Mesendoderm (in vitro differentiated cells): ENCODE results near the gene PKD1.

Experiments used
- DNase-seq: peaks from one replicate; pipeline ENCODE4 v3.0.0; 2013
- H2AK5ac ChIP-seq: 2 replicates; pipeline ENCODE4 v1.6.1; 2013; ENCODE audit warnings: low read length, inconsistent platforms
- H2BK120ac ChIP-seq: 2 replicates; pipeline ENCODE4 v1.6.1; 2013; ENCODE audit warnings: low read depth, mild to moderate bottlenecking, low read length, moderate library complexity, mixed read lengths
- H2BK15ac ChIP-seq: replicated peaks from 2 replicates; pipeline ENCODE4 v1.6.1; 2013; ENCODE audit warnings: low read depth, mild to moderate bottlenecking, moderate library complexity
- H2BK5ac ChIP-seq: 2 replicates; pipeline ENCODE4 v1.6.1; 2013; ENCODE audit warnings: low read length, inconsistent platforms
- H3K18ac ChIP-seq: 2 replicates; pipeline ENCODE4 v1.6.1; 2013; ENCODE audit warnings: mild to moderate bottlenecking, low read length, mixed read lengths
- H3K23ac ChIP-seq: one replicate; pipeline ENCODE4 v1.6.1; 2013; ENCODE audit warnings: low read length
- H3K27ac ChIP-seq: 2 replicates; pipeline ENCODE4 v1.5.1; 2013; ENCODE audit warnings: low read depth, mild to moderate bottlenecking, inconsistent platforms, low read length, moderate library complexity
- H3K27me3 ChIP-seq: 2 replicates; pipeline ENCODE4 v1.6.1; 2013; ENCODE audit warnings: low read length, control low read depth, mild to moderate bottlenecking, inconsistent platforms; ENCODE audit not compliant: insufficient read depth, poor library complexity
- H3K36me3 ChIP-seq: 2 replicates; pipeline ENCODE4 v1.6.1; 2013; ENCODE audit warnings: low read length, inconsistent platforms; ENCODE audit not compliant: control insufficient read depth, insufficient read depth
- H3K4ac ChIP-seq: one replicate; pipeline ENCODE4 v1.6.1; 2013; ENCODE audit warnings: low read depth, mild to moderate bottlenecking, low read length, moderate library complexity
- H3K4me1 ChIP-seq: 2 replicates; pipeline ENCODE4 v1.6.1; 2013; ENCODE audit warnings: low read depth, low read length, inconsistent platforms; ENCODE audit not compliant: control insufficient read depth
- H3K4me2 ChIP-seq: 2 replicates; pipeline ENCODE4 v1.6.1; 2013; ENCODE audit warnings: low read length
- H3K4me3 ChIP-seq: 2 replicates; pipeline ENCODE4 v1.5.1; 2013; ENCODE audit warnings: mild to moderate bottlenecking, low read length
- H3K56ac ChIP-seq: one replicate; pipeline ENCODE4 v1.6.1; 2013; ENCODE audit warnings: low read length
- H3K79me1 ChIP-seq: 2 replicates; pipeline ENCODE4 v1.6.1; 2013; ENCODE audit warnings: low read length, inconsistent platforms
- H3K79me2 ChIP-seq: 2 replicates; pipeline ENCODE4 v1.6.1; 2013; ENCODE audit warnings: mild to moderate bottlenecking, low read length; ENCODE audit not compliant: control insufficient read depth, insufficient read depth
- H3K9ac ChIP-seq: 2 replicates; pipeline ENCODE4 v1.6.1; 2013; ENCODE audit warnings: low read length, inconsistent platforms
- H4K5ac ChIP-seq: one replicate; pipeline ENCODE4 v1.6.1; 2013; ENCODE audit warnings: low read length
- H4K8ac ChIP-seq: one replicate; pipeline ENCODE4 v1.6.1; 2013; ENCODE audit warnings: low read depth, mild to moderate bottlenecking, control low read depth, low read length, moderate library complexity
- WGBS: extraction: QIAGEN DNeasy Blood & Tissue Kit; methylation state at CpG from one replicate; pipeline ENCODE4 v1.1.7; 2013; ENCODE audit warnings: low lambda C conversion rate, missing lambda C conversion rate; ENCODE audit not compliant: insufficient coverage; ENCODE audit errors: extremely low coverage; 5-methylcytosine and 5-hydroxymethylcytosine counted together

The PKD1 gene

DNA sequence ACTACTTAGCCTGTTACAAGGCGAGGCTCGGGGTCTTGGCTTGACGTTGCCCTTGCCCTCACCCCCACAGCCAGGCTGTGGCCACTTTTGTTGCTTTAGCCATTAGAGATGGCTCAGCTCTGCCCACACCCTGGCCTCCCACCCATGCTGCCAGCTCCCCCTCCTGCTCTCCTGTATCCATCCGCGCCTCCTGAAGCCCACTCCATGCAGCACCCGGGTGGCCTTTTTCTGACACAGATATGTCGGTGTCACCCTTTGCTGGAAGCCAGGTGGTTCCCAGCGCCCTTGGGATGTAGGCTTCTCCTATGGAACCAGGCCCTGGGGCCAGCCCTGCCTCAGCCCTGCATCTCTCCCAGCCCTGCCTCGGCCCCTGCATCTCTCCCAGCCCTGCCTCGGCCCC is 78.3 kb downstream of the PKD1 start:
- H3K9ac ChIP-seq = no peak overlapping the region
- H3K4me3 ChIP-seq = no peak overlapping the region
- no peak for DNase-seq
- no peak overlapping the region for H3K56ac ChIP-seq
- no peak overlapping the region for H4K5ac ChIP-seq
- H3K18ac ChIP-seq = no peak overlapping the region
- H3K79me2 ChIP-seq = no peaks in the 10 kb centered on the region
- no peaks in the 10 kb centered on the region for H3K4me1 ChIP-seq
- no peak overlapping the region for H3K23ac ChIP-seq
- H2BK5ac ChIP-seq = no peak overlapping the region
- no peaks in the 10 kb centered on the region for H3K27me3 ChIP-seq
- H2AK5ac ChIP-seq = no peak overlapping the region
- no CpG with 5 or more reads among the region's 10 CpGs for WGBS
- no peak overlapping the region for H2BK120ac ChIP-seq
- H2BK15ac ChIP-seq = no peak overlapping the region
- H3K36me3 ChIP-seq = peaks cover 4% of the 10 kb centered on the region
- H3K27ac ChIP-seq = no peak overlapping the region
- no peak overlapping the region for H3K4ac ChIP-seq
- no peak overlapping the region for H3K4me2 ChIP-seq
- no peaks in the 10 kb centered on the region for H3K79me1 ChIP-seq
- no peak overlapping the region for H4K8ac ChIP-seq

DNA sequence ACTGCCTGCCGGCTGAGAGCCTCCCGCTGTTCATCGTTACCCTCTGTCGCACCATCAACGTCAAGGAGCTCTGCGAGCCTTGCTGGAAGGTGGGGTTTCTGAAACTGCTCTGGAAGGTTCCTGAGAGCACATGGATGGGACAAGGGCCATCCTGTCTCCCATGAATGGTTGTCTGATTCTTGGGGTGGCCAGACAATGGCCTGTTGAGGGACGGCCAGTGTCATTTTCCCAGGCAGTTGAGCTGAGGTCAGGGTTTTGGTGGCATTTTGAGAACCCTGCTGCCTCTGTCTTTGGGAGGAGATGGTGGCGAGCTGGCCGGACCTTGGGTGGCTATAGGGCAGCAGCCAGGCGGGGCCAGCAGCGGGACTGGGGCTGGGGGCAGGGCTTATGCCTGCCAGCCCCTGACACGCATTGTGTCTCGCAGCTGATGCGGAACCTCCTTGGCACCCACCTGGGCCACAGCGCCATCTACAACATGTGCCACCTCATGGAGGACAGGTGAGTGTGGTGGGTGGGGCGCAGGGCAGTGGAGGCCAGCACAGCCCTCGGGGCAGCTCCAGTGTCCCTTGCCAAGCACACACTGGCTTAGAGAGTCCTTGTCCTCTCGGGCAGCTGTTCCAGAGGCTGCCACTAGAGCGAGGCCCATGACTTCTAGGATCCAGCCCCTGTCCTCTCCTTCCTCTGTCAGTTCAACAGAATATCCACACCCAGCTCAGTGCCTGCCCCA is 78.9 kb downstream of the PKD1 start:
- Histone ChIP-seq H3K27me3 (no peaks in the 10 kb centered on the region), H3K4me1 (no peaks in the 10 kb centered on the region), H2BK15ac (no peak overlapping the region), H4K5ac (no peak overlapping the region), H3K79me2 (no peaks in the 10 kb centered on the region), H2BK120ac (no peak overlapping the region), H4K8ac (no peak overlapping the region), H3K4me3 (no peak overlapping the region), H2AK5ac (no peak overlapping the region), H3K79me1 (no peaks in the 10 kb centered on the region), H3K27ac (no peak overlapping the region), H3K18ac (no peak overlapping the region), H3K36me3 (peaks cover 4% of the 10 kb centered on the region), H3K4ac (no peak overlapping the region), H3K56ac (no peak overlapping the region), H2BK5ac (no peak overlapping the region), H3K4me2 (no peak overlapping the region), H3K9ac (no peak overlapping the region), H3K23ac (no peak overlapping the region)
- peak; percentile 38 for DNase-seq
- WGBS = no CpG with 5 or more reads among the region's 19 CpGs

DNA sequence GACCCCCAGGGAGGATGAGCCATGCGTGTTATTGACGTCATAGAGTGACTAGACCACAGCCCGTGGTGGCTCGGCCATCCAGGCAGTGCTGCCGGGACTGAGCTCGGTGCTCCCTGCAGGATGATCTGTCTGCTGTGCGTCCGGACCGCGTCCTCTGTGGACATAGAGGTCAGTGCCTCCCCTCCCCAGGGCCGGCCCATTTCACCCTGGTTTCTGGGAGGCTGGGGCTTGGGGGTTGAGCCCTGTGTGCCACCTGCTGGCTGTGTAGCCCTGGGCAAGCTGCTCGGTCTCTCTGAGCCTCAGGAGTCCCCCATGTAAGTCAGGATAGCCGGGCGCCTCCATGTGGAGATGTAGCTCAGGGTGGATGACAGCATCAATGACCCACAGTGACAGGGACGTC is 79.6 kb downstream of the PKD1 start:
- H3K18ac ChIP-seq = no peak overlapping the region
- no peak overlapping the region for H3K27ac ChIP-seq
- no peaks in the 10 kb centered on the region for H3K79me2 ChIP-seq
- H4K5ac ChIP-seq = no peak overlapping the region
- no peak overlapping the region for H3K4me2 ChIP-seq
- H3K4ac ChIP-seq = no peak overlapping the region
- no peak overlapping the region for H3K56ac ChIP-seq
- no peak overlapping the region for H2BK5ac ChIP-seq
- no peak overlapping the region for H2BK120ac ChIP-seq
- H3K79me1 ChIP-seq = no peaks in the 10 kb centered on the region
- no CpG with 5 or more reads among the region's 15 CpGs for WGBS
- peak; percentile 29 for DNase-seq
- no peak overlapping the region for H3K9ac ChIP-seq
- H3K4me3 ChIP-seq = no peak overlapping the region
- H3K27me3 ChIP-seq = no peaks in the 10 kb centered on the region
- no peak overlapping the region for H2BK15ac ChIP-seq
- H4K8ac ChIP-seq = no peak overlapping the region
- H2AK5ac ChIP-seq = no peak overlapping the region
- H3K23ac ChIP-seq = no peak overlapping the region
- no peaks in the 10 kb centered on the region for H3K4me1 ChIP-seq
- peaks cover 4% of the 10 kb centered on the region for H3K36me3 ChIP-seq

DNA sequence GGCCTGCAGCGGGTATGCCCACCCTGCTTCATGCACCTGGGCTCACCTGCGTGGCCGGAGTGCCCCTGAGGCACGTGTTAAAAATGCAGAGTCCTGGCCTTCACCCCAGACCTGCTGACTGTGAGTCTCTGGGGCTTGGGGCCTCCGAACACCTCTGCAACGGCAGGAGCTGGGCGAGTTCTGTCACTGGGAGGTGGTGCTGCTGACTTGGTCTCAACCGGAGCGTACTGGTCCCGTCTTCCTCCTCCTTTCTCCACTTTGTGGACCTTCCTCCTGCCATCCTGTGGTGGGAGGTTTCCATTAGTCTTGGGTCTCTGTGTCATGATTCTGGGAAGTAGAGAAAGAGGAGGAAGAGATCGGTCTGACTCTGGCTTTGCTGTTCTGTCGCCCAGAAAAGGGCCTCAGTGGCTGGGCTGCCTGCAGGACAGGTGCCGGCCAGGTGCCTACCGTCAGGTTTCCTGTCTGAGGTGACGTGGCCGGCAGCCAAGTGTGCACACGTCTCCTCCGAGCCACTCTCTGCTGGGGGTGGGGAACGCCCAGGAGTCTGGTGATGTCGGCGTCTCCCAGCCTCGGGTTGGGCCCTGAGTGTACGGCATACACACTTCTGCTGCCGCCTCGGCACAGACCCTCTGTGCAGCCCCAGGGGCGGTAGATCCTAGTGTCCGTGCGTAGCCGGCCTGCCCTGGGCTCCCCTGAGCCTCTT is 81.0 kb downstream of the PKD1 start:
- H3K23ac ChIP-seq = no peak overlapping the region
- H3K36me3 ChIP-seq = peaks cover 4% of the 10 kb centered on the region
- no CpG with 5 or more reads among the region's 29 CpGs for WGBS

DNA sequence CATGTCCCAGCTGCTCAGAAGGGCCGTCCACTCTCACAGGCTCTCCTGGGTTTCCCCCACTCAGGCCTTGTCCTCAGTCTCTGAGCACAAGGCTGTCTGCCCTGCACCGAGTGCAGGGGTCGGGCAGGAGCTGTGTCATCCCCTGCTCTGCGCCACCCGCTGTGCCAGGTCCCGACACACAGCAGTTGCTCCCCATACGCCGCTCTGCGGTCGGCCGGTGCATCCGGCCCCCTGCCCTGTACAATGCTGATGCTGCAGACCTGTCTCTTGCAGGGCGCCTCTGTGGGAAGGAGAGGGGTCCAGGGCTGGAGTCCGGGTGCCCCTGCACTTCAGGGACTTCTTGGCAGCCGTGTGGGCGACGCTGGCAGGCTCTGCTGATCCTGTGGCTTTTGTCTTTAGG is 81.8 kb downstream of the PKD1 start:
- Histone ChIP-seq H4K8ac (no peak overlapping the region), H3K27ac (no peak overlapping the region), H2BK5ac (no peak overlapping the region), H3K36me3 (peaks cover 4% of the 10 kb centered on the region), H2AK5ac (no peak overlapping the region), H3K4me2 (no peak overlapping the region), H3K18ac (no peak overlapping the region), H3K56ac (no peak overlapping the region), H3K79me2 (no peaks in the 10 kb centered on the region), H2BK15ac (no peak overlapping the region), H3K9ac (no peak overlapping the region), H2BK120ac (no peak overlapping the region), H3K4me1 (no peaks in the 10 kb centered on the region), H3K23ac (no peak overlapping the region), H4K5ac (no peak overlapping the region), H3K79me1 (no peaks in the 10 kb centered on the region), H3K27me3 (no peaks in the 10 kb centered on the region), H3K4ac (no peak overlapping the region), H3K4me3 (no peak overlapping the region)
- WGBS = no CpG with 5 or more reads among the region's 17 CpGs
- no peak for DNase-seq

More for the DNA sequence above, 81.0 kb downstream of the PKD1 start:
- Histone ChIP-seq H3K79me1 (no peaks in the 10 kb centered on the region), H2AK5ac (no peak overlapping the region), H3K56ac (no peak overlapping the region), H2BK5ac (no peak overlapping the region), H4K5ac (no peak overlapping the region), H3K4ac (no peak overlapping the region), H3K4me1 (no peaks in the 10 kb centered on the region), H3K27ac (no peak overlapping the region), H3K4me3 (no peak overlapping the region), H3K79me2 (no peaks in the 10 kb centered on the region), H2BK120ac (no peak overlapping the region), H3K18ac (no peak overlapping the region), H3K27me3 (no peaks in the 10 kb centered on the region), H3K9ac (no peak overlapping the region), H2BK15ac (no peak overlapping the region), H3K4me2 (no peak overlapping the region), H4K8ac (no peak overlapping the region)
- DNase-seq = no peak
